CD4-positive, alpha-beta T cell treated with Interleukin-17A for 4 hours (primary cell): ENCODE results near the gene MYT1.

Source experiments
- DNase-seq: peaks from one replicate; pipeline ENCODE4 v3.0.0-alpha.2; 2020; ENCODE audit warnings: mixed read lengths

The MYT1 gene

GRCh38 chr20:64236137-64237088, 72.2 kb downstream of the MYT1 start:
- no peak for DNase-seq

DNA sequence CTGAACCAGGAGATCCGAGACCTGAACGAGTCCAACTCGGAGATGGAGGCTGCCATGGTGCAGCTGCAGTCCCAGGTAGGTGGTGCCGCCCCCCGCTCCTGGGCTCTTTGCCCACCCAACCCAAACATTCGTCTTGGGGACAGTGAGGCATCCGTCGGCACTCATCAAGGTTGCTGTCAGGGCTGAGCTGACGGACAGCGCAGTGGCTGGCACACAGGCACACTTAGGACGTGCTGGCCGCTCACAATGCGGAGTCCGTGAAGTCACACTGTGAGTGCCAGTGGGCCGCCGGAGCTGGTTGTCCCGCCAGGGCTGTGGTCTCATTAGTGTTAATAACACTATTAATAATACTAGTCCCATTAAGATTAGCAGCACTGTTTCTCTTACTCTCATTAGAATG, 73.1 kb downstream of the MYT1 start:
- no peak for DNase-seq

GRCh38 chr20:64238115-64238825, 74.0 kb downstream of the MYT1 start:
- DNase-seq, result no peak

- no peak for DNase-seq
Observed at GRCh38 chr20:64238851-64239387, 74.7 kb downstream of the MYT1 start.

- DNase-seq, result no peak
Observed at GRCh38 chr20:64239449-64240242, 75.4 kb downstream of the MYT1 start.

DNA sequence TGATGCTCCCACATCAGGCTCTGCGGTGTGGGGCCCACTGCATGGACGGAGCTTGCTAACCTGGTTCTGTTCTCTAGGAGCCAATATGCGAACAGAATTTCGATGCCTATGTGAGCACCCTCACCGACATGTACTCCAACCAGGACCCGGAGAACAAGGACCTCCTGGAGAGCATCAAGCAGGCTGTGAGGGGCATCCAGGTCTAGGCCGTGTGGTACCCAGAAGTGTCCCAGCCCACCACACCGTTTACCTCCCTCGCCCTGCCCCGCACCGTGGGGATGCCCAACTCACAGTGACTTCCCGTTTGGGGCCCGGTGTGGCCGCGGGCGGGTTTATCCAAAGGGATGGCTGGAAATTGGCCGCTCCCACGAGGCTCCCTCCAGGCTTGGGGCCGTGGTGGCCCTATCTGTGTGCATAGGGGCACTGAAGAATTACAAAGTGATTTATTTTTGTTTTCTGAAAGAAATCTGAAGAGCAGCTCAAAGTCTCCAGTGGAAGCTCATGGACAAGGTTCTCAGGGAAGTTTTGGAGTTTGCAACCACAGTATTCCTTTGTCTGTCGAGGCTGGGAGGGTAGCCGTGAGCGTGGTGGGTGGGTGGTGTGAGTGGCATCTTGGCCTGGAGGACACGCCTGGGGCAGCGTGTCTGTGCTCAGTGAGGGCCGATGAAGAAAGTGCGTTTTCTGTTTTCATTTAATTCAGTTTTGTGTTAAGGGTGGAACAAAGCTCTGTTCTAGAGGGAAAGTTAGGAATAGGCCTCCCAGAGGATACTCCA, 76.2 kb downstream of the MYT1 start:
- no peak for DNase-seq

DNA sequence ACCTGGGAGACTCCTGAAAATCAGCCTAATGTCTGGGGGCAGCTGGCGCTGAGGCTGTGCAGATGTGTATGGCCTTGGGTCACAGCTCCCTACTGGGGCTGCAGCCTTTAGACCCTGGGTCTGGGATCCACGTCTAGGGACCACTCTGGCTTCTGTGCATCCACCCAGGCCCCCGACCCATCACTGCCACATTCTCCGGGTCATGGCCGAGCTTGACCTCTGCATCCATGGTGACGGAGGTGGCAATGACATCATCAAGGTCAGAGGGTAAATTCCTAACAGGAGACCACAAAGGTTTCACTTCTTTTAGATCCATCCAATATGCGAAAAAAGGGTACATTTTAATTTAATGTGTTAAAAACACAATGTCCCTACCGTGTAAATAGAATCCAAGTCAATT, 76.8 kb downstream of the MYT1 start:
- no peak for DNase-seq

GRCh38 chr20:64242003-64242796, 77.9 kb downstream of the MYT1 start:
- DNase-seq, result no peak

DNA sequence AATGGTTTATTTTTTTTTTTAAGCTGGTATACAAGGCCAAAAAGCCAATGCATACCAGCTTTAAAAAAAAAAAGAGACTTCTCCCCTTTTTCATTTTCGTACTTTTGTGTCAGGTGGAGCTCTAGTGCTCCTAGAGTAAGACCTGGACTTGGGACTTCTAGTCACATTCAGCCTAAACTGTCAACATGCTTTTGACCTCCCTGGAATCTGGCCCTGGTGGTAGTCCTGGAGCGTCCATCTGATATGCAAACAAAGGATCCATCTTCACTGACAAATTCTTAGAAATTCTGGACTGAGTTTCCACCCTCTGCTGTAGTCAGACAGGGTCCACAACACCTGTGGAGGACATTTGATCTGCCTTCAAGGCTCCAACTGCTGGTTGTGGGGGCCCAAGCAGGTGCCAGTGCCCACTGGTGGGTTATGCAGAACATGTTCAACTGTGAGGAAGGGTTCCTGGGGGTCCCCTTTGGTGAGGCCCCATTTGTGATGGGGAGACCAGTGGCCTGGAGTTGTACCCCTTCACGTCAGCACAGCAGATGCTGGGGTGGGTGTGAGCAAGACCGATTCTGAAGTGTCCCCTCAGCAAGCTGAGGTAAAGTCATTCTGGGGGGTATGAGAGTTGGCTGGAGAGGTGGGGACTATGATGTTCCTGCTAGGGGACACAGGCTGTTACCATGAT, 78.7 kb downstream of the MYT1 start:
- no peak for DNase-seq

GRCh38 chr20:64244281-64244805, 80.1 kb downstream of the MYT1 start:
- no peak for DNase-seq

- no peak for DNase-seq
Observed at GRCh38 chr20:64244870-64245603, 80.8 kb downstream of the MYT1 start.

DNA sequence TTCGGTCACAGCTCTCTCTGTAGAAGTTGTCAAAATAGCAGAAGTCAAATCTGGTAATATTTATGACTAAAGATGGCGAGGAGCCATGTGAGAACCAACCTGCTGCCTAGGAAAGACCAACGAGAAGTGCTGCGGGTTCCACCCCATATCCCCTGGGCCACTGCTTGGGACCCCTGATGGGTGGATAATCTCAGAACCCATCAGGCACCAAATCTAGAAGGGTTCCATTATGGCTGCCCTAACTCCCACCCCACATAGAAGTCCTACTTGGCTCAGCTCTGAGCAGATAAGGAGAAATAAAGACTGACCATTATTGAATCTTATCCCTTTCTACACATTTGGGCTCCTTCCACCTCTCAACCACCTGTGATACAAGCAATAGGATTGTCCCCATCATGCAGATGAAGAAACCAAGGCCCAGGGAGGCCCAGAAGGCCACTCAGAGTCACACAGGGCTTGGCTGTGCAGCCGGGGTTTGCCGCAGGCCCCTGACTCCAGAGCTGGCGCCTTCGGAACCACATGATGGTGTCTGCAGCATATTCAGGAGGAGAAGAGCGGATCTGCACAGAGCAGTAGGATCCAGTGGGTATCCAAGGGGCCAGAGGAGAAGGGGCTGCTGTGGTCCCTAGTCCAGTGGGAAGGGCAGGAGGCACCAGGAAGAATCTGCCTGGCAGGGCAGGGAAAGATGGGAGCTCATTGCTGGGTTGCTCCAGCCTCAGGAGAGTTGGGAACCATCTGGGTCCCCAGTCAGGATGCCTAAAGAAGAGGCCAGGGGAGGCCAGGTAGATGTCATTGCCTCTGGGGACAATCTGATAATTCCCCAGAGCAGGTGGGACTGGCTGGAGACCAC, 81.7 kb downstream of the MYT1 start:
- DNase-seq, result no peak

DNA sequence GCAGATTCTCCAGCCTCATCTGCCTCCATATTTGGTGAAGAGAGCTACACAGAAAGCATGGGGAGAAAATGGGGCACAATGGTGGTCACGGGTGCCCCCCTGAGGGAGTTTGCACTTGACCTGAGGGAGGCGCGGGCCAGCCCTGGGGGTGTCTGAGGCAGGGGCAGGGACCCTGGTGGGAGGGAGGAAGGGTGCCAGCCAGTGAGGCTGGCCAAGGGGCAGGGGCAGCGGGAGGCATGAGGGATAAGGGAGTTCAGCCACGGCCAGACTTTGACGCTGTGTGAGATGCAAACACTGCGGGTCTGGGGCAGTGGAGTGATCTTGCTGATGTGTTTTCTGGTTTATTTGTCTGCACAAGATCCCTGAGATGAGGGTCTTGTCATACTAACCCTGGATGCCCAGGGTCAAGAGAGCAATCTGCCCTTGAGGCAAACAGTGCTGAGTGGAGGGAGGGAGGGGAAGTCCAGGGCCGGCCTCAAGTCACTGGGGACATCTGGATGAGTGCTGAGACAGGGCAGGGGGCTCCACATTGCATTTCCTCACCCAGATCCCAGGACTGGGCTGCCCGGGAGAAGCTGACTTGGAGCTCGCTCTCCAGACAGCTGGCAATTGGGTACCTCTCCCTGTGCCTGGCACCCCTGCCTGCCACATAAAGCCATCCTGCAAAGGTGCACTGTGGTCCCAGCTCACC, 82.5 kb downstream of the MYT1 start:
- DNase-seq, result no peak

DNA sequence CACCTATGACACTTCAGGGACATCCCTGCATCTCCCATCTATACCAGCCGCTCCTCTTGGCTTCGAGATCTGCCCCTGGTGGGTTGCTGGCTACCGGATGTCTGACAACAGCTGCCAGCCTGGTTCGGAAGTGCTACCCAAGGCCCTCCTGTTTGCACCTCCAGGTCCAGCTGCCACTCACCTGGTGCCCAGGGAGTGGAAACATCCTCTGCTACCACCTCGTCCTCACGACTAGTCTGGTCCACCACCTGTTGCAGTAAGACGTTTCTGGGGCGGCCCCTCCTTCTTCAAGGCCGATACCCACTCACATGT, 83.0 kb downstream of the MYT1 start:
- no peak for DNase-seq

- no peak for DNase-seq
Observed at GRCh38 chr20:64247970-64248841, 84.0 kb downstream of the MYT1 start.

DNA sequence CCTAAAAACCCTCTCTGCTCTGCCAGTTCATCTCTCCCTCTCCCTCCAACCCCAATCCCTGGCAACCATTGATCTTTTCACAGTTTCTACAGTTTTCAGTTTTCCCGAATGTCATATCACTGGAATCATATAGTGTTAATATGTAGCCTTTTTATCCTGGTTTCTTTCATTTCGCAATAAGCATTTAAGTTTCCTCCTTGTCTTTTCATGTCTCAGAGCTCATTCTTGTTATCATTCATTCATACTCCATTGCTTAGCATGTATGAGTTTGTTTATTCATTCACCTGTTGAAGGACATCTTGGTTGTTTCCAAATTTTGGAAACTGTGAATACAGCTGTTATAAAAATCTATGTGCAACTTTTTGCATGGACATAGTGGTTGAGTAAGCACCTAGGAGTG, 85.8 kb downstream of the MYT1 start:
- no peak for DNase-seq

GRCh38 chr20:64253000-64253383, 88.7 kb downstream of the MYT1 start:
- no peak for DNase-seq
